ENCODE measurements around the gene TRIM44. TPM values are rescaled to one million over a fixed set of nuclear protein-coding genes. Genes with fewer than 3 reads are reported as not detected.

Gene TRIM44
- total and polyA plus RNA-seq, 12 donors, result 5.5 to 89.8 (median 34.1) TPM

DNA sequence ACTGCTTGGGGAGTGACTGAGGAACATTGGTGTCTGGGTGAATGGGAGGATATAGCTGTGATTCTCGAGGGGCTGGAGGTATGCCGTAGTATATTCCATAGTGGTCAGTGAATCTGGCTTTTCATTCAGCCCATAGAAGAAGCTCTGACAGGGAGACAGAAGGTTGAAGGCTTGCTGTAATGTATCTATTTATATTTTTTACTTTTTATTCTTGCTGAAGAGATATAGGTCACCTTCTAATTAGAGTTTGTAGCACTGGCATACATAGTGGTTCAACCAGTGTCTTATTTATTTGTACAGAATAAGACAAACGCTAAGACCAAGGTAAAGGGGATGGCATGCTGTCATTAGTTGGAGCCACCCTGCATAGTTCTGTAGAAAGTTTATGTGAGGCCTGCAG is 10.0 kb downstream of the TRIM44 start:
- DNase-seq, result no peak
- intact Hi-C loops (cut with DNase I), result no loop called here
- Histone ChIP-seq H3K4me1 (replicated peaks in 1 of 2) (peaks cover 0 to 30% of the 10 kb centered on the region in 2 donors), H3K36me3 (replicated peaks in 1 of 2) (no peaks in the 10 kb centered on the region), H3K4me3 (no peak overlapping the region), H3K27me3 (no peaks in the 10 kb centered on the region), H3K9me3 (replicated peaks in 1 of 3) (no peaks in the 10 kb centered on the region), H3K27ac (no peak overlapping the region)
- TF ChIP-seq POLR2A (IDR thresholded peaks at IDR 0.05) (no peak), CTCF (IDR thresholded peaks at IDR 0.05) (no peak)
- WGBS, 4 donors, result 87 to 92% (median 88%) methylated on average over 3 of the region's 3 CpGs

DNA sequence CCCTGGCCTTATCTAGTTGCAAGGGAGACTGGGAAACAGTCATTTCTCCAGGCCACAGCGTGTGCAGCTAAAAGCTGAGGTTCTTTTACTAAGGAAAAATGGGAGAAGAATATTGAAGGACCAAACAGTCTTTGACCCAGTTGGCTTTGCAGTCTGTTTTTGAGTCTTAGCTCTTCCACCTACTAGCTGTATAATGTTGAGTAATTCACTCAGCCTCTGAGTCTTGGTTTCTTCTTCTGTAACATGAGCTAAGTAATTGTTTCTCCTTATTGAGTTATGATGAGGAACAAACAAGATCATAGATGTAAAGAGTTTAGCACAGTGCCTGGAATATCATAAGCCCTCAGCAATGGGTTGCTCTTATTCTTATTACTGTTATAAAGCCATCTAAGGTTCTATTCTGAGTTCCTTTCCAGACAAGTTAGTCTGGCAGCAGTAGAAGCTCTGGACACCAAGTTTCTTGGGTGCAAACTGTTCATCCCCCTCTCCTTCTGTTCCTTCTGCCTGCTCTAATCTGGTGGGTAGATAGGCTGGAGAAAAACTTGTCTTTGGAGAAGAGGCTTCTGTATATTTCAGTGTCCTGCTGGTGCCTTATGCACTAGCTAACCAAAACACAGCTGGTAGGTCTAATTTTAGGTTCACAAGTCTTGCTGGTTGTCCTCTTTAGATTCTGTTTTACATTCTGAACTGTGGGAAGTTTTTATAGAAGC is 13.5 kb downstream of the TRIM44 start:
- no peak for DNase-seq
- 87 to 95% (median 91%) methylated on average over 1 of the region's 1 CpG for WGBS, 4 donors
- Histone ChIP-seq H3K4me1 (replicated peaks in 1 of 2) (peaks cover 0 to 20% of the 10 kb centered on the region in 2 donors), H3K9me3 (replicated peaks in 1 of 3) (no peaks in the 10 kb centered on the region), H3K36me3 (replicated peaks in 1 of 2) (no peaks in the 10 kb centered on the region), H3K4me3 (no peak overlapping the region), H3K27ac (no peak overlapping the region), H3K27me3 (no peaks in the 10 kb centered on the region)
- TF ChIP-seq POLR2A (IDR thresholded peaks at IDR 0.05), result no peak
- TF ChIP-seq CTCF (IDR thresholded peaks at IDR 0.05), result no peak
- intact Hi-C loops (cut with DNase I), result no loop called here

- H3K27ac ChIP-seq, result no peak overlapping the region
- intact Hi-C loops (cut with DNase I), result no loop called here
- H3K27me3 ChIP-seq, result no peaks in the 10 kb centered on the region
- no peak overlapping the region for H3K4me3 ChIP-seq
- 75 to 86% (median 78%) methylated on average over 1 of the region's 1 CpG for WGBS, 4 donors
- no peaks in the 10 kb centered on the region for H3K36me3 ChIP-seq (replicated peaks in 1 of 2)
- TF ChIP-seq CTCF (IDR thresholded peaks at IDR 0.05), result no peak
- TF ChIP-seq POLR2A (IDR thresholded peaks at IDR 0.05), result no peak
- H3K9me3 ChIP-seq (replicated peaks in 1 of 3), result no peaks in the 10 kb centered on the region
- no peak for DNase-seq
- peaks cover 0 to 15% of the 10 kb centered on the region in 2 donors for H3K4me1 ChIP-seq (replicated peaks in 1 of 2)
Observed at GRCh38 chr11:35676611-35676965, 14.0 kb downstream of the TRIM44 start.

DNA sequence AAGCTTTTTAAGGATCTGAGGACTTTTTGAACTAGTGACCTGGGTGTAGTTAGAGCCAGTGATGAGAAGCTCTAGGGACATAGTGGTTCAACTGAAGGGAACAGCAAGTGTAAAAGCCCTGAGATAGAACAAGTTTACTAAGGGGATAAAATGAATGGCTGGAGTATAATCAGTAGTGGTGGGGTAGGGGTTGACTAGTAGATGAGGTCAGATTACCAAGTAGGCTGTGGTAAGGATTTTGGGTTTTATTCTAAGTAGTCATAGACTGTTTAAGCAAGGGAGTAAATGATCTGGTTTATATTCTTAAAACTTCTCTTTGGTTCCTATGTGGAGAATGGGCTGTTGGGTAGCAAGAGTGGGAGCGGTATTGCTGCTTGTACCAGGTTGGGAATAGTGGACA is 15.3 kb downstream of the TRIM44 start:
- no peak for TF ChIP-seq CTCF (IDR thresholded peaks at IDR 0.05)
- TF ChIP-seq POLR2A (IDR thresholded peaks at IDR 0.05), result no peak
- intact Hi-C loops (cut with DNase I), result no loop called here

More for the DNA sequence above, 15.3 kb downstream of the TRIM44 start:
- 100% methylated on average over 1 of the region's 1 CpG for WGBS, 4 donors
- peak overlapping the region in 1 of 5 donors; percentile 2 for H3K27ac ChIP-seq
- H3K4me1 ChIP-seq (replicated peaks in 1 of 2), result peaks cover 3 to 20% of the 10 kb centered on the region in 2 donors
- no peaks in the 10 kb centered on the region for H3K27me3 ChIP-seq
- no peak overlapping the region for H3K4me3 ChIP-seq
- H3K9me3 ChIP-seq (replicated peaks in 1 of 3), result no peaks in the 10 kb centered on the region
- no peaks in the 10 kb centered on the region for H3K36me3 ChIP-seq (replicated peaks in 1 of 2)
- DNase-seq, result no peak
